Neural cell (in vitro differentiated cells): ENCODE results near the gene MACF1. TPM values are rescaled to one million over a fixed set of nuclear protein-coding genes. Genes with fewer than 3 reads are reported as not detected.

ENCODE experiments used
- H2AFZ ChIP-seq: fragments of 200-600, 300-800 bp; sonication (generic), shearing (Covaris generic); 2 replicates; pipeline ENCODE4 v1.6.0; 2014; ENCODE audit warnings: low read depth, mild to moderate bottlenecking, antibody characterized with exemption, low read length, moderate library complexity
- H3F3A ChIP-seq: fragments of 200-600 bp; shearing (Covaris generic); 2 replicates; pipeline ENCODE4 v1.6.1; 2016; ENCODE audit warnings: mild to moderate bottlenecking, moderate library complexity, mixed read lengths, antibody characterized with exemption, low read length; ENCODE audit not compliant: insufficient read depth, poor library complexity, severe bottlenecking
- H3K27ac ChIP-seq: fragments of 200-600, 300-800 bp; sonication (generic), shearing (Covaris generic); 2 replicates; pipeline ENCODE4 v1.5.1; 2014; ENCODE audit warnings: mild to moderate bottlenecking, low read length, moderate library complexity
- H3K27me3 ChIP-seq: fragments of 300-800, 200-600 bp; sonication (generic), shearing (Covaris generic); 2 replicates; pipeline ENCODE4 v1.6.0; 2014; ENCODE audit warnings: mild to moderate bottlenecking, low read depth, low read length, moderate library complexity; ENCODE audit not compliant: insufficient read depth
- H3K36me3 ChIP-seq: fragments of 300-800, 200-600 bp; sonication (generic), shearing (Covaris generic); 2 replicates; pipeline ENCODE4 v1.5.1; 2014; ENCODE audit warnings: mild to moderate bottlenecking, antibody characterized with exemption, low read length, moderate library complexity; ENCODE audit not compliant: insufficient read depth
- H3K4me2 ChIP-seq: fragments of 300-800, 200-600 bp; sonication (generic), shearing (Covaris generic); 2 replicates; pipeline ENCODE4 v1.6.0; 2014; ENCODE audit warnings: mild to moderate bottlenecking, low read length
- H3K4me3 ChIP-seq: fragments of 300-800, 200-600 bp; sonication (generic), shearing (Covaris generic); 2 replicates; pipeline ENCODE4 v1.5.1; 2014; ENCODE audit warnings: mild to moderate bottlenecking, low read length, moderate library complexity
- H3K79me2 ChIP-seq: fragments of 200-600 bp; shearing (Covaris generic); replicated peaks from 2 replicates; pipeline ENCODE4 v1.6.0; 2014; ENCODE audit warnings: mild to moderate bottlenecking, low read length, moderate library complexity; ENCODE audit not compliant: insufficient read depth
- H3K9ac ChIP-seq: fragments of 300-800, 200-600 bp; sonication (generic), shearing (Covaris generic); 2 replicates; pipeline ENCODE4 v1.6.1; 2016; ENCODE audit warnings: mild to moderate bottlenecking, low read length, mixed read lengths
- H3K9me2 ChIP-seq: fragments of 200-600 bp; shearing (Covaris generic); 2 replicates; pipeline ENCODE4 v1.6.1; 2016; ENCODE audit warnings: mild to moderate bottlenecking, low read length, mixed read lengths; ENCODE audit not compliant: insufficient read depth
- H3K9me3 ChIP-seq: fragments of 200-600, 300-800 bp; sonication (generic), shearing (Covaris generic); 2 replicates; pipeline ENCODE4 v1.6.1; 2016; ENCODE audit warnings: mild to moderate bottlenecking, mixed run types, low read length, moderate library complexity, mixed read lengths
- H4K20me1 ChIP-seq: fragments of 200-600 bp; shearing (Covaris generic); 2 replicates; pipeline ENCODE4 v1.6.1; 2016; ENCODE audit warnings: mild to moderate bottlenecking, mixed run types; ENCODE audit not compliant: insufficient read depth
- EP300 ChIP-seq: fragments of 450-650 bp; conservative IDR thresholded peaks from 2 replicates; pipeline ENCODE4 v1.6.1; 2014; ENCODE audit warnings: antibody characterized with exemption, mild to moderate bottlenecking, moderate library complexity; ENCODE audit not compliant: poor library complexity, severe bottlenecking
- EZH2 ChIP-seq: fragments of 200-600, 300-800 bp; shearing (Covaris generic), sonication (generic); IDR thresholded peaks from 2 replicates; pipeline ENCODE4 v1.6.1; 2014; ENCODE audit warnings: antibody characterized with exemption, low read length, borderline replicate concordance, mild to moderate bottlenecking; ENCODE audit not compliant: insufficient read depth, poor library complexity, severe bottlenecking
- MXI1 ChIP-seq: fragments of 450-650 bp; conservative IDR thresholded peaks from 2 replicates; pipeline ENCODE4 v1.6.1; 2014; ENCODE audit warnings: antibody characterized with exemption, mild to moderate bottlenecking; ENCODE audit not compliant: poor library complexity, severe bottlenecking
- POLR2AphosphoS5 ChIP-seq: IDR thresholded peaks from 2 replicates; pipeline ENCODE4 v1.6.1; 2012
- RAD21 ChIP-seq: fragments of 450-650 bp; conservative IDR thresholded peaks from 2 replicates; pipeline ENCODE4 v1.6.1; 2014; ENCODE audit warnings: antibody characterized with exemption, mild to moderate bottlenecking, moderate library complexity
- SMC3 ChIP-seq: fragments of 450-650 bp; conservative IDR thresholded peaks from 2 replicates; pipeline ENCODE4 v1.6.1; 2014; ENCODE audit warnings: antibody characterized with exemption, mild to moderate bottlenecking, moderate library complexity; ENCODE audit not compliant: poor library complexity
- TAF1 ChIP-seq: IDR thresholded peaks from 2 replicates; pipeline ENCODE4 v1.6.1; 2012; ENCODE audit warnings: low read depth
- polyA plus RNA-seq: library from polyadenylated mRNA; depleted of rRNA; stranded (reverse); fragments of >200 nt; gene quantifications from 2 replicates; pipeline ENCODE4 v1.2.3, GENCODE V29; 2014
- TF ChIP-seq, protein P1 (sequence below): IDR thresholded peaks from 2 replicates; pipeline ENCODE4 v1.6.1; 2012; ENCODE audit warnings: borderline replicate concordance
- TF ChIP-seq, protein P2 (sequence below): fragments of 450-650 bp; IDR thresholded peaks from 2 replicates; pipeline ENCODE4 v1.5.1; 2014; ENCODE audit warnings: antibody characterized with exemption, mild to moderate bottlenecking, moderate library complexity; ENCODE audit not compliant: poor library complexity, severe bottlenecking

MACF1 gene
- polyA plus RNA-seq, 1 donor from 2014 or later: 176 TPM

- Histone ChIP-seq H2AFZ (no peak overlapping the region), H3K27me3 (no peaks in the 10 kb centered on the region), H3K4me2 (no peak overlapping the region), H3K36me3 (peaks cover 25% of the 10 kb centered on the region), H3K9me3 (no peaks in the 10 kb centered on the region), H3F3A (no peaks in the 10 kb centered on the region), H3K9ac (no peak overlapping the region), H3K9me2 (no peaks in the 10 kb centered on the region), H3K79me2 (no peaks in the 10 kb centered on the region), H3K27ac (no peak overlapping the region), H4K20me1 (no peaks in the 10 kb centered on the region), H3K4me3 (no peak overlapping the region)
- TF ChIP-seq EP300: no peak
- TF ChIP-seq, protein P1, sequence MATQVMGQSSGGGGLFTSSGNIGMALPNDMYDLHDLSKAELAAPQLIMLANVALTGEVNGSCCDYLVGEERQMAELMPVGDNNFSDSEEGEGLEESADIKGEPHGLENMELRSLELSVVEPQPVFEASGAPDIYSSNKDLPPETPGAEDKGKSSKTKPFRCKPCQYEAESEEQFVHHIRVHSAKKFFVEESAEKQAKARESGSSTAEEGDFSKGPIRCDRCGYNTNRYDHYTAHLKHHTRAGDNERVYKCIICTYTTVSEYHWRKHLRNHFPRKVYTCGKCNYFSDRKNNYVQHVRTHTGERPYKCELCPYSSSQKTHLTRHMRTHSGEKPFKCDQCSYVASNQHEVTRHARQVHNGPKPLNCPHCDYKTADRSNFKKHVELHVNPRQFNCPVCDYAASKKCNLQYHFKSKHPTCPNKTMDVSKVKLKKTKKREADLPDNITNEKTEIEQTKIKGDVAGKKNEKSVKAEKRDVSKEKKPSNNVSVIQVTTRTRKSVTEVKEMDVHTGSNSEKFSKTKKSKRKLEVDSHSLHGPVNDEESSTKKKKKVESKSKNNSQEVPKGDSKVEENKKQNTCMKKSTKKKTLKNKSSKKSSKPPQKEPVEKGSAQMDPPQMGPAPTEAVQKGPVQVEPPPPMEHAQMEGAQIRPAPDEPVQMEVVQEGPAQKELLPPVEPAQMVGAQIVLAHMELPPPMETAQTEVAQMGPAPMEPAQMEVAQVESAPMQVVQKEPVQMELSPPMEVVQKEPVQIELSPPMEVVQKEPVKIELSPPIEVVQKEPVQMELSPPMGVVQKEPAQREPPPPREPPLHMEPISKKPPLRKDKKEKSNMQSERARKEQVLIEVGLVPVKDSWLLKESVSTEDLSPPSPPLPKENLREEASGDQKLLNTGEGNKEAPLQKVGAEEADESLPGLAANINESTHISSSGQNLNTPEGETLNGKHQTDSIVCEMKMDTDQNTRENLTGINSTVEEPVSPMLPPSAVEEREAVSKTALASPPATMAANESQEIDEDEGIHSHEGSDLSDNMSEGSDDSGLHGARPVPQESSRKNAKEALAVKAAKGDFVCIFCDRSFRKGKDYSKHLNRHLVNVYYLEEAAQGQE: no peak
- TF ChIP-seq EZH2: no peak
- TF ChIP-seq TAF1: no peak
- no peak for TF ChIP-seq SMC3
- TF ChIP-seq MXI1: no peak
- TF ChIP-seq, protein P2, sequence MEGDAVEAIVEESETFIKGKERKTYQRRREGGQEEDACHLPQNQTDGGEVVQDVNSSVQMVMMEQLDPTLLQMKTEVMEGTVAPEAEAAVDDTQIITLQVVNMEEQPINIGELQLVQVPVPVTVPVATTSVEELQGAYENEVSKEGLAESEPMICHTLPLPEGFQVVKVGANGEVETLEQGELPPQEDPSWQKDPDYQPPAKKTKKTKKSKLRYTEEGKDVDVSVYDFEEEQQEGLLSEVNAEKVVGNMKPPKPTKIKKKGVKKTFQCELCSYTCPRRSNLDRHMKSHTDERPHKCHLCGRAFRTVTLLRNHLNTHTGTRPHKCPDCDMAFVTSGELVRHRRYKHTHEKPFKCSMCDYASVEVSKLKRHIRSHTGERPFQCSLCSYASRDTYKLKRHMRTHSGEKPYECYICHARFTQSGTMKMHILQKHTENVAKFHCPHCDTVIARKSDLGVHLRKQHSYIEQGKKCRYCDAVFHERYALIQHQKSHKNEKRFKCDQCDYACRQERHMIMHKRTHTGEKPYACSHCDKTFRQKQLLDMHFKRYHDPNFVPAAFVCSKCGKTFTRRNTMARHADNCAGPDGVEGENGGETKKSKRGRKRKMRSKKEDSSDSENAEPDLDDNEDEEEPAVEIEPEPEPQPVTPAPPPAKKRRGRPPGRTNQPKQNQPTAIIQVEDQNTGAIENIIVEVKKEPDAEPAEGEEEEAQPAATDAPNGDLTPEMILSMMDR: no peak
- TF ChIP-seq RAD21: no peak
- no peak for TF ChIP-seq POLR2AphosphoS5
Measured at GRCh38 chr1:39384305-39384704, 179.8 kb downstream of the MACF1 start.

- H2AFZ ChIP-seq: no peak overlapping the region
- H4K20me1 ChIP-seq: no peaks in the 10 kb centered on the region
- no peak for TF ChIP-seq EZH2
- no peak for TF ChIP-seq RAD21
- TF ChIP-seq, protein P2: no peak
- no peak for TF ChIP-seq POLR2AphosphoS5
- no peak for TF ChIP-seq SMC3
- TF ChIP-seq TAF1: no peak
- TF ChIP-seq EP300: no peak
- TF ChIP-seq MXI1: no peak
- TF ChIP-seq, protein P1: no peak
- H3K9ac ChIP-seq: no peak overlapping the region
- peaks cover 9% of the 10 kb centered on the region for H3K79me2 ChIP-seq
- H3F3A ChIP-seq: no peaks in the 10 kb centered on the region
- H3K9me3 ChIP-seq: no peaks in the 10 kb centered on the region
- H3K27ac ChIP-seq: no peak overlapping the region
- peaks cover 19% of the 10 kb centered on the region for H3K36me3 ChIP-seq
- H3K4me2 ChIP-seq: no peak overlapping the region
- no peaks in the 10 kb centered on the region for H3K27me3 ChIP-seq
- no peaks in the 10 kb centered on the region for H3K9me2 ChIP-seq
- H3K4me3 ChIP-seq: no peak overlapping the region
Measured at GRCh38 chr1:39385067-39385988, 180.8 kb downstream of the MACF1 start.
